VCaP (cell line): ENCODE measurements around the gene TMEM192.
A peak's percentile ranks its signal among the peaks of the same experiment; 100 is the strongest.

Experiments used
- H3K27ac ChIP-seq: fragments of 450-650 bp; 2 replicates; pipeline ENCODE4 v1.5.1; 2017
- CTCF ChIP-seq: fragments of 450-650 bp; conservative IDR thresholded peaks from 2 replicates; pipeline ENCODE4 v1.5.1; 2017; ENCODE audit warnings: mild to moderate bottlenecking, moderate library complexity

TMEM192 gene

DNA sequence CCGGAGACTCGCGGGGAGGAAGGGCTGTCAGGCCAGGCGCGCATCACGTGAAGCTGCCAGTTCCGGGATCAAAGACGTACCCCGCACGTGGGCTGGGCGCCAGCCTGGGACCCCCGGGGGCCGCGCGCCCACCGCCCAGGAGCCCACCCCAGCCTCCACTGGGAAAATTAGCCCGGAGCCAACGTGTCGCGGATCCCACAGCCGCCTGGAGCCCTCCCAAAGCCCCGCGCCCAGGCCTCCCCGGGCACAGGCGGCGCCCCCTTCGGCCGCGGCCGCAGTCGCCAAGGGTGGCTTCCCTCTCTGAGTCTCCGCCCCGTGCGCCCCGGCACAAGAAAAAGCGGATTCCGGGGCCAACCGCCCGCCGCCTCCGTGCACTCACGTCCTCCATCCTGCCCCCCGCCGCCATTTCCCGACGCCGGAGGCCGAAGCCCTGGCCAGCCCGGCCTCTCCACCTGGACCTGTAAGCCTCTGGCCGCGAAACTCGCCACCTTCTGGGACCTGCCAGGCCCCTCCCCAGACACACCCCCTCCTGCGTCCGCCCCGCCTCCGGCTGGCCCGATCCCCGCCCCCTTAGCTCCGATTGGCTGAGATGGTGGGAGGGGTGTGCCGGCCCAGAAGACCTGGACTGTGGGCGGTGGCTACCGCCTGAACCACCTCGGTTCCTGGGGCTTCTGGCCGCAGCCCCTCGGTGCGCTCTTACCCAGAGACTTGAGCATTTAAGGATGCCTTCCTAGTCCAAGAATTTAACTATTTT lies at the start of gene TMEM192:
Gene TMEM192, minus strand, starts transcription at position 493 of the 754 bp plus-strand sequence. Its CDS starts 87 bp downstream, at position 406.
- TF ChIP-seq CTCF, result no peak
- H3K27ac ChIP-seq, result peak within 1 kb of the TSS; percentile 94

DNA sequence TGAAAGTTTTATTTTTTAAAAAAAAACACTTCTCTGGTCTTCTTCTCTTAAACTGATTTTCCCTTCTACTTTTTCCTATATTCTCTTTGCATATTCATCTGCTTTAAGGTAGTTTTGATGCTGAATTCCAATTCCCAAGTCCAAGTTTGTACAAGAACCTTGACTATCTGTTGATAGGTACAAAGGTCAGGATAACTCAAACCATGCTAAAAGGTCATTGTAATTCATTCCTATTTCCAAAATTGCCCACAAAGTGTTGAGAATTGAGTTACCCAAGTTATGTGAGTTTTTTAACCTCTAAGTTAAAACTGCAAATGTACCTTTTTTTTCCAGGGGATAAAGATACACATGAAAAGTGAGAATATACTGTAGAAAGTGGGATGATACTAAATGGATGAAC lies 46.1 kb upstream of the TMEM192 start:
- no peak for TF ChIP-seq CTCF
- no peak overlapping the region for H3K27ac ChIP-seq

DNA sequence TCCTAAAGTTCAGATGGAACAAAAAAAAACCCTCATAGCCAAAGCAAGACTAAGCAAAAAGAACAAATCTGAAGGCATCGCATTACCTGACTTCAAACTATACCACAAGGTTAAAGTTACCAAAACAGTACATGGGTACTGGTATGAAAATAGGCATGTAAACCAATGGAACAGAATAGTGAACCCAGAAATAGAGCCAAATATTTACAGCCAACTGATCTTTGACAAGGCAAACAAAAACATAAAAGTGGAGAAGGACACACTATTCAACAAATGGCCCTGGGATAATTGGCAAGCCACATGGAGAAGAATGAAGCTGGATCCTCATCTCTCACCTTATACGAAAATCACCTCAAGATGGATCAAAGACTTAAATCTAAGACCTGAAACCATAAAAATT lies 44.2 kb upstream of the TMEM192 start:
- no peak for TF ChIP-seq CTCF
- H3K27ac ChIP-seq, result no peak overlapping the region

DNA sequence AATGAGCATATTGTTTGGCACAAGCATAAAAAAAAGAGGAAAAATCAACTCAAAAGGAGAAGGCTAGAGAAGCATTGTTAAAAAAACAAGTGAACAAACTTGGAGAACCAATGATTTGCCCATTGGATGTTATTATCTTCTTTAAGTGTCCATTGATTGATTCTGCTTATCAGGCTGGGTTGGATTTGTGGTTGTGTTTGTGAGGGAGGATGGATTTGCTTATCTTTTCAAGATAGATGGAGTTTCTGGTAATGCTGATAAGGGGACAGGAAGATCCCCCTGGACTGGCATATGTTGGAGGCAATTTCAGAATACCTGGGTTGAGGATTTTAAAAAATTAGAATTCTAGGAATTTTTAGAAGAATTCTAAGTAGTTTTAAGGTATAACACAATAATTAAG lies 41.8 kb upstream of the TMEM192 start:
- no peak for TF ChIP-seq CTCF

DNA sequence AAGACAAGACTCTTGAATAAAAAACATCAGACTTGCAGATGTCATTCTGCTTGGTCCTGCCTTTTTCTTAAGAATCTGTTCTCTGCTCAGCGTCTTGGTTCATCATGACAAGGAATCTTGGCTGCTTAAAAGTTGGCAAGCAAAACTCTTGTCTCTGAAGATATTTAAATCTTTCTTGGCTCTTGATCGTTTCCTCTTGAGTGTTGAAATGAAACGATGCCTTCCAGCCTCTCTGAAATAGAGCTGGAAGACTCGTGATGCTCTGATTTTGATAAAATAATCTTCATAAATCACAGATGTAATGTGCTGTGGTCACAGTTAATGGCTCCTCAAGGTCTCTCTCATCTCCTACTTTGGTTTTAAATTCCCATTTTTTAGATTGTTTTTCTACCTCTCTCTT lies 39.9 kb upstream of the TMEM192 start:
- TF ChIP-seq CTCF, result no peak
- H3K27ac ChIP-seq, result no peak overlapping the region

More for the DNA sequence above, 41.8 kb upstream of the TMEM192 start:
- no peak overlapping the region for H3K27ac ChIP-seq

DNA sequence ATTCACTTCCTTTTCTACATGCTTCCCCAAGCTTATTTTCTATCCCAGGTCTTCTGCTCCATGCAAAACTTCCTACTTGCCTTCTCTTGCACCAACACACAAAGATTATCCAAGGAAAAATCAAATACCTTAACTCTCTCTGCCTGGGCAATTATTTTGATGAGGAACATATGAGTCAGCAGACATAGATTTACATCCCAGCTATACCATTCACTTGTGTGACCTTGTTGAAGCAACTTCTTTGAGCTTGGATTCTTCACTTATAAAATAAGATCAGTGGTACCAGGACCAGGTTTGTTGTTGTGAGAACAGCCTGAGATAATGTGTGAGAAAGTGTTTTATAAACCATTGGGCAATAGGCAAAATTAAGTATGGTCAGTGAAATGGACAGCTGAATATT lies 39.1 kb upstream of the TMEM192 start:
- H3K27ac ChIP-seq, result no peak overlapping the region
- TF ChIP-seq CTCF, result no peak

- TF ChIP-seq CTCF, result no peak
- H3K27ac ChIP-seq, result no peak overlapping the region
Observed at GRCh38 chr4:165150545-165150944, 37.9 kb upstream of the TMEM192 start.
